GM12878 (cell line): Measurements from ENCODE around the gene RAB22A.

Experiments used
- BHLHE40 ChIP-seq, 2 experiments: fragments of 450-650 bp in 1 of 2; IDR thresholded peaks; 2 replicates each; pipeline ENCODE4 v1.6.1; 2011 to 2017; ENCODE audit warnings: low read depth in 2 of 2, borderline replicate concordance in 1 of 2, improper control_type of control experiment in 1 of 2, low read length in 1 of 2, mild to moderate bottlenecking in 1 of 2
- BRCA1 ChIP-seq: IDR thresholded peaks from 2 replicates; pipeline ENCODE4 v1.6.1; 2011; ENCODE audit warnings: low read depth, low read length, improper control_type of control experiment
- CTCF ChIP-seq, 3 experiments: IDR thresholded peaks in 2 of 3; conservative IDR thresholded peaks in 1 of 3; 2 replicates each; pipeline ENCODE4 v1.5.1; 2011; ENCODE audit warnings: low read depth in 3 of 3, low read length in 3 of 3, mild to moderate bottlenecking in 3 of 3, control low read depth in 2 of 3, moderate library complexity in 2 of 3, inconsistent platforms in 1 of 3, mixed read lengths in 1 of 3; ENCODE audit not compliant: control insufficient read depth in 2 of 3, insufficient read depth in 1 of 3; ENCODE audit errors: extremely low read depth in 1 of 3
- EP300 ChIP-seq, 2 experiments: fragments of 150-350 bp in 1 of 2; IDR thresholded peaks; 2 replicates each; pipeline ENCODE4 v1.6.1; 2011 to 2012; ENCODE audit warnings: low read depth in 2 of 2, low read length in 2 of 2, borderline replicate concordance in 1 of 2, improper control_type of control experiment in 1 of 2, inconsistent platforms in 1 of 2; ENCODE audit not compliant: control insufficient read depth in 1 of 2
- JUNB ChIP-seq: IDR thresholded peaks from 2 replicates; pipeline ENCODE4 v1.6.1; 2016; ENCODE audit warnings: antibody characterized with exemption, mild to moderate bottlenecking
- POLR2A ChIP-seq: IDR thresholded peaks from 2 replicates; pipeline ENCODE4 v1.6.1; 2011; ENCODE audit warnings: low read depth, mild to moderate bottlenecking, low read length
- POLR2AphosphoS5 ChIP-seq: IDR thresholded peaks from 2 replicates; pipeline ENCODE4 v1.6.1; 2011; ENCODE audit warnings: mild to moderate bottlenecking, low read length, inconsistent platforms
- RUNX3 ChIP-seq: IDR thresholded peaks from 2 replicates; pipeline ENCODE4 v1.6.1; 2012; ENCODE audit warnings: low read length, inconsistent platforms
- SIN3A ChIP-seq: IDR thresholded peaks from 2 replicates; pipeline ENCODE4 v1.6.1; 2012; ENCODE audit warnings: low read depth, low read length, improper control_type of control experiment
- SMC3 ChIP-seq: IDR thresholded peaks from 2 replicates; pipeline ENCODE4 v1.6.1; 2011; ENCODE audit warnings: low read length, improper control_type of control experiment, borderline replicate concordance
- SREBF1 ChIP-seq: IDR thresholded peaks from 2 replicates; pipeline ENCODE4 v1.6.1; 2012; ENCODE audit warnings: mild to moderate bottlenecking, low read length
- WRNIP1 ChIP-seq: IDR thresholded peaks from 2 replicates; pipeline ENCODE4 v1.6.1; 2011; ENCODE audit warnings: low read depth, low read length, improper control_type of control experiment, borderline replicate concordance
- TF ChIP-seq, protein P1 (sequence below): IDR thresholded peaks from 2 replicates; pipeline ENCODE4 v1.6.1; 2012; ENCODE audit warnings: mild to moderate bottlenecking, low read depth, low read length

GRCh38 chr20:58329711-58330110, 20.2 kb downstream of the RAB22A start:
- no peak for TF ChIP-seq WRNIP1
- no peak for TF ChIP-seq JUNB
- TF ChIP-seq, protein P1, sequence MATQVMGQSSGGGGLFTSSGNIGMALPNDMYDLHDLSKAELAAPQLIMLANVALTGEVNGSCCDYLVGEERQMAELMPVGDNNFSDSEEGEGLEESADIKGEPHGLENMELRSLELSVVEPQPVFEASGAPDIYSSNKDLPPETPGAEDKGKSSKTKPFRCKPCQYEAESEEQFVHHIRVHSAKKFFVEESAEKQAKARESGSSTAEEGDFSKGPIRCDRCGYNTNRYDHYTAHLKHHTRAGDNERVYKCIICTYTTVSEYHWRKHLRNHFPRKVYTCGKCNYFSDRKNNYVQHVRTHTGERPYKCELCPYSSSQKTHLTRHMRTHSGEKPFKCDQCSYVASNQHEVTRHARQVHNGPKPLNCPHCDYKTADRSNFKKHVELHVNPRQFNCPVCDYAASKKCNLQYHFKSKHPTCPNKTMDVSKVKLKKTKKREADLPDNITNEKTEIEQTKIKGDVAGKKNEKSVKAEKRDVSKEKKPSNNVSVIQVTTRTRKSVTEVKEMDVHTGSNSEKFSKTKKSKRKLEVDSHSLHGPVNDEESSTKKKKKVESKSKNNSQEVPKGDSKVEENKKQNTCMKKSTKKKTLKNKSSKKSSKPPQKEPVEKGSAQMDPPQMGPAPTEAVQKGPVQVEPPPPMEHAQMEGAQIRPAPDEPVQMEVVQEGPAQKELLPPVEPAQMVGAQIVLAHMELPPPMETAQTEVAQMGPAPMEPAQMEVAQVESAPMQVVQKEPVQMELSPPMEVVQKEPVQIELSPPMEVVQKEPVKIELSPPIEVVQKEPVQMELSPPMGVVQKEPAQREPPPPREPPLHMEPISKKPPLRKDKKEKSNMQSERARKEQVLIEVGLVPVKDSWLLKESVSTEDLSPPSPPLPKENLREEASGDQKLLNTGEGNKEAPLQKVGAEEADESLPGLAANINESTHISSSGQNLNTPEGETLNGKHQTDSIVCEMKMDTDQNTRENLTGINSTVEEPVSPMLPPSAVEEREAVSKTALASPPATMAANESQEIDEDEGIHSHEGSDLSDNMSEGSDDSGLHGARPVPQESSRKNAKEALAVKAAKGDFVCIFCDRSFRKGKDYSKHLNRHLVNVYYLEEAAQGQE: no peak
- TF ChIP-seq EP300 (IDR thresholded peaks at IDR 0.05; ENCODE audit: borderline replicate concordance in 1 of 2, control insufficient read depth in 1 of 2, low read depth in 2 of 2, low read length in 2 of 2): no peak
- no peak for TF ChIP-seq SMC3
- TF ChIP-seq RUNX3: no peak
- no peak for TF ChIP-seq POLR2AphosphoS5
- no peak for TF ChIP-seq POLR2A
- TF ChIP-seq BHLHE40 (IDR thresholded peaks at IDR 0.05; ENCODE audit: borderline replicate concordance in 1 of 2, low read depth in 2 of 2, low read length in 1 of 2): no peak
- TF ChIP-seq BRCA1: no peak
- no peak for TF ChIP-seq CTCF (IDR thresholded peaks at IDR 0.05 in 2 of 3, conservative IDR thresholded peaks at IDR 0.05 in 1 of 3; ENCODE audit: control insufficient read depth in 2 of 3, extremely low read depth in 1 of 3, insufficient read depth in 1 of 3, low read depth in 3 of 3, low read length in 3 of 3)
- no peak for TF ChIP-seq SREBF1
- TF ChIP-seq SIN3A: no peak
